GM12878 (cell line): Measurements from ENCODE around the gene KRTAP2-1.
"Not testable (repeated sequence)": the region's sequence is repeated elsewhere in the genome, so short reads cannot be mapped to it uniquely, and the experiment has no call there.

Source experiments
- ATF3 ChIP-seq: IDR thresholded peaks from 2 replicates; pipeline ENCODE4 v1.6.1; 2011; ENCODE audit warnings: low read depth, mild to moderate bottlenecking, low read length, moderate library complexity, borderline replicate concordance; ENCODE audit errors: extremely low read depth
- CTCF ChIP-seq, 3 experiments: IDR thresholded peaks in 2 of 3; conservative IDR thresholded peaks in 1 of 3; 2 replicates each; pipeline ENCODE4 v1.5.1; 2011; ENCODE audit warnings: low read depth in 3 of 3, low read length in 3 of 3, mild to moderate bottlenecking in 3 of 3, control low read depth in 2 of 3, moderate library complexity in 2 of 3, inconsistent platforms in 1 of 3, mixed read lengths in 1 of 3; ENCODE audit not compliant: control insufficient read depth in 2 of 3, insufficient read depth in 1 of 3; ENCODE audit errors: extremely low read depth in 1 of 3
- NR2F1 ChIP-seq: fragments of 450-650 bp; conservative IDR thresholded peaks from 2 replicates; pipeline ENCODE4 v1.6.1; 2017; ENCODE audit warnings: mild to moderate bottlenecking
- ZZZ3 ChIP-seq: IDR thresholded peaks from 2 replicates; pipeline ENCODE4 v1.6.1; 2011; ENCODE audit warnings: low read depth; ENCODE audit not compliant: control insufficient read depth, insufficient read length

- not testable (repeated sequence) for TF ChIP-seq ZZZ3; CTCF (IDR thresholded peaks at IDR 0.05 in 2 of 3, conservative IDR thresholded peaks at IDR 0.05 in 1 of 3; ENCODE audit: control insufficient read depth in 2 of 3, extremely low read depth in 1 of 3, insufficient read depth in 1 of 3, low read depth in 3 of 3, low read length in 3 of 3); NR2F1; ATF3
These were observed 7.4 kb upstream of the KRTAP2-1 start for GRCh38 chr17:41054556-41054955.
